Stomach smooth muscle (tissue), 2 donors: ENCODE measurements around the gene PCDHGB3.
"Not testable (repeated sequence)": the region's sequence is repeated elsewhere in the genome, so short reads cannot be mapped to it uniquely, and the experiment has no call there.

ENCODE experiments used
- H3K27ac ChIP-seq: one replicate; pipeline ENCODE4 v1.7.0; 2013; ENCODE audit warnings: mild to moderate bottlenecking, low read length, inconsistent platforms
- H3K27me3 ChIP-seq, 2 donors: one replicate each; pipeline ENCODE4 v1.7.0; 2013; ENCODE audit warnings: low read length in 2 of 2; ENCODE audit not compliant: insufficient read depth in 2 of 2, control insufficient read depth in 1 of 2
- H3K36me3 ChIP-seq, 2 donors: one replicate each; pipeline ENCODE4 v1.7.0; 2013; ENCODE audit warnings: low read length in 2 of 2; ENCODE audit not compliant: control insufficient read depth in 2 of 2, insufficient read depth in 2 of 2
- H3K4me1 ChIP-seq: one replicate; pipeline ENCODE4 v1.7.0; 2013; ENCODE audit warnings: low read length; ENCODE audit not compliant: control insufficient read depth, insufficient read depth
- H3K4me3 ChIP-seq, 2 donors: one replicate each; pipeline ENCODE4 v1.7.0; 2013; ENCODE audit warnings: low read length in 2 of 2
- H3K9ac ChIP-seq, 2 donors: one replicate each; pipeline ENCODE4 v1.7.0; 2013; ENCODE audit warnings: low read length in 2 of 2, mild to moderate bottlenecking in 1 of 2
- H3K9me3 ChIP-seq, 2 donors: one replicate each; pipeline ENCODE4 v1.7.0; 2013; ENCODE audit warnings: low read length in 2 of 2; ENCODE audit not compliant: control insufficient read depth in 2 of 2
- donor health status: healthy.
- donor health status: Pancreatic carcinoma.

Gene PCDHGB3

GRCh38 chr5:141412854-141413539 is 43.0 kb downstream of the PCDHGB3 start, which contains the start of gene PCDHGA10:
Gene PCDHGA10, plus strand, starts transcription at chr5:141412987. Its CDS starts 189 bp downstream, at chr5:141413176.
- peak within 1 kb of the TSS; percentile 44 to 47 for H3K4me3 ChIP-seq
- H3K4me1 ChIP-seq: no peaks in the 10 kb centered on the region
- no peaks in the 10 kb centered on the region for H3K27me3 ChIP-seq
- peaks cover 2 to 6% of the 10 kb centered on the region in 2 donors for H3K36me3 ChIP-seq
- H3K27ac ChIP-seq: no peak within 1 kb of the TSS
- no peak within 1 kb of the TSS for H3K9ac ChIP-seq
- H3K9me3 ChIP-seq: peaks cover 28 to 58% of the 10 kb centered on the region in 2 donors

- Histone ChIP-seq H3K9ac (no peak overlapping the region), H3K27me3 (no peaks in the 10 kb centered on the region), H3K9me3 (peaks cover 32 to 58% of the 10 kb centered on the region in 2 donors), H3K27ac (no peak overlapping the region), H3K4me3 (peak overlapping the region; percentile 18 to 47), H3K36me3 (peaks cover 2 to 7% of the 10 kb centered on the region in 2 donors), H3K4me1 (no peaks in the 10 kb centered on the region)
Observed at GRCh38 chr5:141413540-141414069, 43.6 kb downstream of the PCDHGB3 start.

GRCh38 chr5:141414548-141415274 is 44.7 kb downstream of the PCDHGB3 start:
- H3K36me3 ChIP-seq, H3K4me1 ChIP-seq, H3K27ac ChIP-seq, H3K27me3 ChIP-seq, H3K9ac ChIP-seq: not testable (repeated sequence)
- Histone ChIP-seq H3K9me3 (peaks cover 28 to 58% of the 10 kb centered on the region in 2 donors), H3K4me3 (peak overlapping the region in 1 of 2 donors; percentile 18)

GRCh38 chr5:141415275-141415618 is 45.2 kb downstream of the PCDHGB3 start:
- H3K9ac ChIP-seq, H3K27ac ChIP-seq, H3K36me3 ChIP-seq, H3K4me1 ChIP-seq, H3K27me3 ChIP-seq: not testable (repeated sequence)
- peaks cover 33 to 57% of the 10 kb centered on the region in 2 donors for H3K9me3 ChIP-seq
- peak overlapping the region in 1 of 2 donors; percentile 29 for H3K4me3 ChIP-seq

- H3K9me3 ChIP-seq: peaks cover 34 to 67% of the 10 kb centered on the region in 2 donors
- H3K4me3 ChIP-seq: peak within 1 kb of the TSS; percentile 58 to 68
- not testable (repeated sequence) for H3K4me1 ChIP-seq, H3K27ac ChIP-seq, H3K27me3 ChIP-seq, H3K36me3 ChIP-seq, H3K9ac ChIP-seq
Observed at GRCh38 chr5:141417494-141418172, 47.6 kb downstream of the PCDHGB3 start, which contains the start of gene PCDHGB7. Gene PCDHGB7, plus strand, starts transcription at chr5:141417677. Its CDS starts 183 bp downstream, at chr5:141417860.

GRCh38 chr5:141419074-141419880 is 49.2 kb downstream of the PCDHGB3 start:
- H3K4me1 ChIP-seq: peaks cover 3% of the 10 kb centered on the region
- no peaks in the 10 kb centered on the region for H3K27me3 ChIP-seq
- no peak overlapping the region for H3K27ac ChIP-seq
- peaks cover 2 to 8% of the 10 kb centered on the region in 2 donors for H3K36me3 ChIP-seq
- peak overlapping the region; percentile 41 to 68 for H3K4me3 ChIP-seq
- no peak overlapping the region for H3K9ac ChIP-seq
- H3K9me3 ChIP-seq: peaks cover 27 to 66% of the 10 kb centered on the region in 2 donors

- Histone ChIP-seq H3K9me3 (peaks cover 34 to 73% of the 10 kb centered on the region in 2 donors), H3K4me1 (peaks cover 3% of the 10 kb centered on the region), H3K27me3 (no peaks in the 10 kb centered on the region), H3K27ac (no peak within 1 kb of the TSS), H3K4me3 (peak within 1 kb of the TSS; percentile 54 to 59), H3K9ac (no peak within 1 kb of the TSS), H3K36me3 (peaks cover 3 to 8% of the 10 kb centered on the region in 2 donors)
Observed at GRCh38 chr5:141420855-141421488, 50.9 kb downstream of the PCDHGB3 start, which contains the start of gene PCDHGA11. Gene PCDHGA11, plus strand, starts transcription at chr5:141421051. Its CDS starts 177 bp downstream, at chr5:141421228.

- Histone ChIP-seq H3K9ac (no peak overlapping the region), H3K4me1 (peaks cover 3% of the 10 kb centered on the region), H3K36me3 (peaks cover 4 to 8% of the 10 kb centered on the region in 2 donors), H3K27ac (no peak overlapping the region), H3K4me3 (peak overlapping the region; percentile 54 to 59), H3K27me3 (no peaks in the 10 kb centered on the region), H3K9me3 (peaks cover 38 to 78% of the 10 kb centered on the region in 2 donors)
Observed at GRCh38 chr5:141421489-141421855, 51.4 kb downstream of the PCDHGB3 start.
